ENCODE results near the gene PWWP2A. TPM values are rescaled to one million over a fixed set of nuclear protein-coding genes. Genes with fewer than 3 reads are reported as not detected.

Gene PWWP2A
- total RNA-seq, 1 donor from 2014 or later, result 43.4 TPM

DNA sequence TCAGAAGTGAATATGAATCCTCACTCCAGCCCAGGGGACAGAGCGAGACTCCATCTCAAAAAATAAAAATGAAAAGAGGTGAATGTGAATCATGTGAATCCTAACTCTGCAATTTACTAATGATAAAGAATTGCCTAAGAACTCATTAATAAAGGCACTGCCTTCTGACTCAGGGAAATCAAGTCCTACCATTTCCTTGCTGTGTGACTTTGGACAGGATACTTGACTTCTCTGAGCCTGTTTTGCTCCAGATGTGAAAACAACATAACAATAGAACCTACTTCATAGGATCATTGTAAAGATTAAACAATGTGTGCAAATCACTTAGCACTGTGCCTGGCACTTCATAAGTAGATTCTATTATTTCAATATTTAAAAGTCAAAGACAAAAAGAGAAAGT is 15.1 kb upstream of the PWWP2A start:
- H3K27ac ChIP-seq, result peak overlapping the region; percentile 72 to 81
- intact Hi-C loops (cut with DNase I), result loop anchor here (5.0 kb wide), 1 partner anchor 33 kb away; no protein-coding TSS in a partner anchor

DNA sequence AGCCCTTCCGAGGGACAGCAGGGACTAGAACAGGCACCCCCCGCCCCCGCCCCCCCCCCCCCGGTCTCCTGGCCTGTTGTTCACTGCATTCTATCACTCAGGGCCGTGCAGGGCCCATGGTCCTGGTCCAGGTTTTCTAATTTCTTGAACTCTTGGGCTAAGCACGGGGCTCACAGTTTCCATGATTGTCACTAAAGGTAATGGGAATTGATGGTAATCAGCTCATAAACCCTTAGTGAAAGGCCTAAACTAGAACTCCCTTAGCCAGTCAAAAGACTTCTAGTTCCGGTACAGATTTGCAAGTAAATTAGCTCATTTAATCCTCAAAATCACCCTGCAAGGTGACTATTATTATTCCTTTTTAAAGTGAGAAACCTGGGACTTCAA is 14.7 kb upstream of the PWWP2A start:
- Histone ChIP-seq H3K4me3 (peak overlapping the region in 1 of 2 donors; percentile 26), H3K36me3 (no peaks in the 10 kb centered on the region), H3K4me1 (peaks cover 0 to 13% of the 10 kb centered on the region in 2 donors), H3K27me3 (no peaks in the 10 kb centered on the region), H3K27ac (peak overlapping the region; percentile 72 to 81), H3K9me3 (no peaks in the 10 kb centered on the region)
- no peak for DNase-seq (ENCODE audit: low spot score in 2 of 2)
- intact Hi-C loops (cut with DNase I), result loop anchor here (5.0 kb wide), 1 partner anchor 33 kb away; no protein-coding TSS in a partner anchor
- TF ChIP-seq, protein P1, sequence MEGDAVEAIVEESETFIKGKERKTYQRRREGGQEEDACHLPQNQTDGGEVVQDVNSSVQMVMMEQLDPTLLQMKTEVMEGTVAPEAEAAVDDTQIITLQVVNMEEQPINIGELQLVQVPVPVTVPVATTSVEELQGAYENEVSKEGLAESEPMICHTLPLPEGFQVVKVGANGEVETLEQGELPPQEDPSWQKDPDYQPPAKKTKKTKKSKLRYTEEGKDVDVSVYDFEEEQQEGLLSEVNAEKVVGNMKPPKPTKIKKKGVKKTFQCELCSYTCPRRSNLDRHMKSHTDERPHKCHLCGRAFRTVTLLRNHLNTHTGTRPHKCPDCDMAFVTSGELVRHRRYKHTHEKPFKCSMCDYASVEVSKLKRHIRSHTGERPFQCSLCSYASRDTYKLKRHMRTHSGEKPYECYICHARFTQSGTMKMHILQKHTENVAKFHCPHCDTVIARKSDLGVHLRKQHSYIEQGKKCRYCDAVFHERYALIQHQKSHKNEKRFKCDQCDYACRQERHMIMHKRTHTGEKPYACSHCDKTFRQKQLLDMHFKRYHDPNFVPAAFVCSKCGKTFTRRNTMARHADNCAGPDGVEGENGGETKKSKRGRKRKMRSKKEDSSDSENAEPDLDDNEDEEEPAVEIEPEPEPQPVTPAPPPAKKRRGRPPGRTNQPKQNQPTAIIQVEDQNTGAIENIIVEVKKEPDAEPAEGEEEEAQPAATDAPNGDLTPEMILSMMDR (IDR thresholded peaks at IDR 0.05), result no peak

More for the DNA sequence above, 15.1 kb upstream of the PWWP2A start:
- Histone ChIP-seq H3K36me3 (no peaks in the 10 kb centered on the region), H3K4me3 (no peak overlapping the region), H3K27me3 (no peaks in the 10 kb centered on the region), H3K4me1 (peaks cover 0 to 13% of the 10 kb centered on the region in 2 donors), H3K9me3 (no peaks in the 10 kb centered on the region)
- TF ChIP-seq, protein P1 (IDR thresholded peaks at IDR 0.05), result no peak
- DNase-seq (ENCODE audit: low spot score in 2 of 2), result no peak

DNA sequence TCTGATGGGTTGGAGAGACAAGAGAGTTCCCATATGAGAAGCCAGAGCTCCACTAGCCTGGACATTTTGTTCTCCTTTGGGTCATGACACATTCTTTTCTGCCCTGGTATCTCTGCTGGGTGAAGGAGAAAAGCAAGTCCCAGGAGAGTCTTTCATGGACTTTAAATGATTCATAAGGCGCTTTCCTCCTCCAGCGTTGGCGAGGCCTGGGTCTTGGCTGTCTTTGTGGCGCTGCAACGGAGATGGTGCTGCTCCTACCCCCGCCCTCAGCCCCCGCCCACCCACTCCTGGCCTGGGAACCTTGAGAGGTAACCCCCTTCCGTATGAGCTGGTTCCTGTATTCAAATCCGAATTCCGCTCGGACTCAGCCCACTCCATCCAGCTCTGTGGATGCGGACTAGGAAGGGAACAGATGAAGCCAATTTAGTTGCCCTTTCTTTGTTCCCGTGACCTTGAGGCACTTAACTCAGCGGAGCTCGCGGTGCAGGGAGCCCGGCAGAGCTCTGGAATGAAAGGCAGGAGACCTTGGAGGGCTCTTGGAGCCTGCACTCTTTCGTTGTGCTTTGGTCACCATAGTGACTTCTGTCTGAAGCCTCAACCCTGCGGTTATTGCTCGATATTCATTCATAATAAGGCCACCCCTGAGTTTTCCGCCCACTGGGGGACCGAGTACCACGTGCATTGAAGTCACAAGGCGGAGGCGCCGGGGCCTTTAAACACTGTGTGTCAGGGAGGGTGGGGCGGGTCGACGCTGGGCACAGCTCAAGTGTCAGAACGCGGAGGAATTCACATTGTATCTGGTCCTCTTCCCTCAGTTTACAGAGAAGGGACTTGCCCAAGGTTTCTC is 14.0 kb upstream of the PWWP2A start:
- Histone ChIP-seq H3K27me3 (no peaks in the 10 kb centered on the region), H3K4me1 (peaks cover 0 to 13% of the 10 kb centered on the region in 2 donors), H3K9me3 (no peaks in the 10 kb centered on the region), H3K4me3 (peak overlapping the region; percentile 22 to 26), H3K36me3 (no peaks in the 10 kb centered on the region), H3K27ac (peak overlapping the region; percentile 72 to 81)
- TF ChIP-seq, protein P1 (IDR thresholded peaks at IDR 0.05), result no peak
- peak in 1 of 2 donors; percentile 68 for DNase-seq (ENCODE audit: low spot score in 2 of 2)
- intact Hi-C loops (cut with DNase I), result loop anchor here (5.0 kb wide), 1 partner anchor 34 kb away; no protein-coding TSS in a partner anchor

DNA sequence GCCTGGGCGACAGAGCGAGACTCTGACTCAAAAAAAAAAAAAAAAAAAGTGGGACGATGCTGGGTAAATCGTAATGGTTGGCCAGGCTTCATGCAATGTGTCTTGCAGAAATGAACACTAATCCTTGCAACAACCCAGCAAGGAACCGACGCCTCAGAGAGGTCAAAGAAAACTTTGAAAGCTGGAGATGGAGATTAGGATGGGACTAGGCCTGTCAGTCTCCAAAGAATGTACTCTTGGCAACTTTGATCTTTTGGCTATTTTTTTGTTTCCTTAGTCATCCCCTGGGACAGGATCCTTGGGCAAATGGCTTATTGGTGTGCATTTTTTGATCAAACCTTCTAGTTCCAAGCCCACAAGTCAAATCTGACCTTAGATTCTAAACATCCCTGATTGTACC is 10.6 kb upstream of the PWWP2A start:
- Histone ChIP-seq H3K9me3 (no peaks in the 10 kb centered on the region), H3K27me3 (no peaks in the 10 kb centered on the region), H3K36me3 (no peaks in the 10 kb centered on the region), H3K27ac (no peak overlapping the region), H3K4me1 (peaks cover 0 to 13% of the 10 kb centered on the region in 2 donors), H3K4me3 (no peak overlapping the region)
- no peak for DNase-seq (ENCODE audit: low spot score in 2 of 2)
- TF ChIP-seq, protein P1 (IDR thresholded peaks at IDR 0.05), result no peak
- intact Hi-C loops (cut with DNase I), result loop anchor here (5.0 kb wide), 1 partner anchor 37 kb away; no protein-coding TSS in a partner anchor

DNA sequence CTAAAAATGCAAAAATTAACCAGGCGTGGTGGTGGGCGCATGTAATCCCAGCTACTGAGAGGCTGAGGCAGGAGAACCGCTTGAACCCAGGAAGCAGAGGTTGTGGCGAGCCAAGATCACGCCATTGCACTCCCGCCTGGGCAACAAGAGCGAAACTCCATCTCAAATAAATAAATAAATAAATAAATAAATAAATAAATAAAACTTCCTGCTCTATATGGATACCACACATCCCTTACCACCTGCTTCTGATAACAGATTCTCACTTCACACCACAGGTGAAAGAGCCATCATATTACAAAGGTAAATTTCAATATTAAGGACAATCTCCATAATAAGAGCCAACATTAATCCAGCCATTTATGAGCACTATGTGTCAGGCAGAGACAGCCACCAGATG is 9.4 kb upstream of the PWWP2A start:
- no peak for DNase-seq (ENCODE audit: low spot score in 2 of 2)
- intact Hi-C loops (cut with DNase I), result no loop called here
- H3K27me3 ChIP-seq, result no peaks in the 10 kb centered on the region
- H3K9me3 ChIP-seq, result no peaks in the 10 kb centered on the region
- no peak overlapping the region for H3K27ac ChIP-seq
- H3K36me3 ChIP-seq, result no peaks in the 10 kb centered on the region
- H3K4me1 ChIP-seq, result peaks cover 0 to 10% of the 10 kb centered on the region in 2 donors
- no peak overlapping the region for H3K4me3 ChIP-seq
- TF ChIP-seq, protein P1 (IDR thresholded peaks at IDR 0.05), result no peak
